HG02588 (cell line): ENCODE measurements around the gene C19orf85.
"Not testable (repeated sequence)": the region's sequence is repeated elsewhere in the genome, so short reads cannot be mapped to it uniquely, and the experiment has no call there.

Experiments used
- ATAC-seq: cut with Tn5 transposase; IDR thresholded peaks from one replicate; pipeline ENCODE4 v1.9.1; 2021; ENCODE audit warnings: mild to moderate bottlenecking, moderate library complexity; ENCODE audit not compliant: unreplicated experiment

The C19orf85 gene

GRCh38 chr19:55442372-55442961, 22.1 kb downstream of the C19orf85 start:
- ATAC-seq = no peak

GRCh38 chr19:55441692-55442321, 22.7 kb downstream of the C19orf85 start:
- no peak for ATAC-seq

DNA sequence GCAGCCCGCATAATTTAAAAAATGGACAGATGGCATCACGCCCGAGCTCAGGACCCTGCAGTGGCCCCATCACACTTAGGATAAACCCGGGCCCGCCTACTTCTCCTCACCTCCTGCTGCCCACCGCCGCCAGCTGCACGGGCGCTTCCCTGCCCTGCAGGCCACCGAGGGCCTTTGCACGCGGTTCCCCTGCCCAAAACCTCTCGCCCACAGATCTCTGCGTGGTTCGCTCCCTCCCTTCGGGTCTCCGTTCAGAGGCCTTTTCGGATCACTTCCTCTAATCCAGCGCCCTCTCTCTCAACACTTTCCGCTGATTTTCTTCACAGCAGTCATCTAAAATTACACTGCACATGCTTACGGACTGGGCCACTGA, 23.2 kb downstream of the C19orf85 start:
- no peak for ATAC-seq

DNA sequence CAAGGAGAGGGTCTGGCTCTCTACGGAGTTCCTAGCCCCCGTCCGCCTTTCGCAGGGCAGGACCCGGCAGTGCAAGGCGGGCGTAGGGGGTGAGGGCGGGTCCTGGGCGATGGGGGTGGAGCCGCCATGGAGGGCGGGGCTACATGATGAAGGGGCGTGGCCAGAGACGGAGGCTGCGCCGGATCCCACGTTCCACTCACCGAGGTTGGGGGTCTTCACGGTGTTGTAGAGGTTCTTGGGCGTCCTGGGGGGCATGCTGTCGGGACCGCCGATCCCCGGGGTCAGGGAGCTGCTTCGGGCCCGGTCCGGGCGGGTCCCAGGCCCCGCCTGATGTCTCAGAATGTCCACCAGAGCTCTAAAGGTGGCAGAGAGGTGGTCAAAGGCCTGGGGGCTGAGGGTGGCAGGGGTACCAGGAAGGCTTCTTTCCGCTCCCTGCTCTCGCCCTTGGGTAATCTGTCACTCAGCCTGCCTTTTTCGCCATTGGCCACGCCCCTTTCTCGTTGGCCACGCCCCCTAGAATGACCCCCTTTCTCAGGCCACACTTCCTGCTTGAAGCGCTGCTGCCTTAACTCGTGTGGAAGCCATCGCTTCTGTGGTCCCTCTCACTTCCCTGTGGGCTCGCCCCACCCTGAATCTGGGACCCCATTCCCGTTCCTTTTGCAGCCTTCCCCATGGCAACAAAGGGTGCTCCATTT, 24.0 kb downstream of the C19orf85 start:
- ATAC-seq = no peak

DNA sequence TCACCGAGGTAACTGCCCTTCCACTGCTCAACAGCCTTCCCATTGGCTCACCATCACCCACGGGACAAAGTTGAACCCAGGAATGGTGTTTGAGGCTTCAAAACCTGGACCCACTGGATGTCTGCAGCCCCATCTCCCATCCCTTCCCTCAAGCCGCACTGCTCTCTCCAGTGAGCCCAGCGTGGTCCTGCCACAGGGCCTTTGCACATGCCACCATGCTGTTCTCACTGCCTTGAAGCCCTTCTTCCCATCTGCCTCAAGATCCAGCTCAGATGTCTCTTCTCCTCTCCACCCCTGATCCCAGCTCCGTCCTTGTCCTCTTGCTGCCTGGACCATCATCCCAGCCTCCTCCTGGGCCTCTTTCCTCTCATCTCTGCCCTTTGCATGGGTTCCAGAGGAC, 25.5 kb downstream of the C19orf85 start:
- ATAC-seq = no peak

- no peak for ATAC-seq
These were observed 27.1 kb downstream of the C19orf85 start for GRCh38 chr19:55437410-55437809.

- ATAC-seq = no peak
These were observed 27.7 kb downstream of the C19orf85 start for GRCh38 chr19:55436847-55437246.

DNA sequence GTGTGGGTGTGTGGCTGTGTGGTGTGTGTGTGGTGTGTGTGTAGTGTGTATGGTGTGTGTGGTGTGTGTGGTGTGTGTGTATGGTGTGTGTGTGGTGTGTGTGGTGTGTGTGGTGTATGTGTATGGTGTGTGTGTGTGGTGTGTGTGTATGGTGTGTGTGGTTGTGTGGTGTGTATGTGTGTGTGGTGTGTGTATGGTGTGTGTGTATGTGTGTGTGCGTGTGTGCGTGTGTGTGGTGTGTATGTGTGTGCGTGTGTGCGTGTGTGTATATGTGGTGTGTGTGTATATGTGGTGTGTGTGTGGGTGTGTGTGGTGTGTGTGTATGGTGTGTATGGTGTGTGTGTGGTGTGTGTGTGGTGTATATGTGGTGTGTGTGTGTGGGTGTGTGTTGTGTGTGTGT, 29.5 kb downstream of the C19orf85 start:
- ATAC-seq = no peak

DNA sequence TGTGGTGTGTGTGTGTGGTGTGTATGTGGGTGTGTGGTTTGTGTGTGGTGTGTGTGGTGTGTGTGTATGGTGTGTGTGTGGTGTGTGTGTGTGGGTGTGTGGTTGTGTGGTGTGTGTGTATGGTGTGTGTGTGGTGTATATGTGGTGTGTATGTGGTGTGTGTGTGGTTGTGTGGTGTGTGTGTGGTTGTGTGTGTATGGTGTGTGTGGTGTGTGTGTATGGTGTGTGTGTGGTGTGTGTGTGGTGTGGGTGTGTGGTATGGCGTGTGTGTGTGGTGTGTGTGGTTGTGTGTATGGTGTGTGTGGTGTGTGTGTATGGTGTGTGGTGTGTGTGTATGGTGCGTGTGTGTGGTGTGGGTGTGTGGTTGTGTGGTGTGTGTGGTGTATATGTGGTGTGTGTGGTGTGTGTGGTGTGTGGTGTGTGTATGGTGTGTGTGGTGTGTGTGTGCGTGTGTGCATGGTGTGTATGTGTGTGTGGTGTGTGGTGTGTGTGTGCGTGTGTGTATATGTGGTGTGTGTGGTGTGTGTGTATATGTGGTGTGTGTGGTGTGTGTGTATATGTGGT, 30.1 kb downstream of the C19orf85 start:
- no peak for ATAC-seq

- no peak for ATAC-seq
These were observed 31.3 kb downstream of the C19orf85 start for GRCh38 chr19:55433292-55433691.

DNA sequence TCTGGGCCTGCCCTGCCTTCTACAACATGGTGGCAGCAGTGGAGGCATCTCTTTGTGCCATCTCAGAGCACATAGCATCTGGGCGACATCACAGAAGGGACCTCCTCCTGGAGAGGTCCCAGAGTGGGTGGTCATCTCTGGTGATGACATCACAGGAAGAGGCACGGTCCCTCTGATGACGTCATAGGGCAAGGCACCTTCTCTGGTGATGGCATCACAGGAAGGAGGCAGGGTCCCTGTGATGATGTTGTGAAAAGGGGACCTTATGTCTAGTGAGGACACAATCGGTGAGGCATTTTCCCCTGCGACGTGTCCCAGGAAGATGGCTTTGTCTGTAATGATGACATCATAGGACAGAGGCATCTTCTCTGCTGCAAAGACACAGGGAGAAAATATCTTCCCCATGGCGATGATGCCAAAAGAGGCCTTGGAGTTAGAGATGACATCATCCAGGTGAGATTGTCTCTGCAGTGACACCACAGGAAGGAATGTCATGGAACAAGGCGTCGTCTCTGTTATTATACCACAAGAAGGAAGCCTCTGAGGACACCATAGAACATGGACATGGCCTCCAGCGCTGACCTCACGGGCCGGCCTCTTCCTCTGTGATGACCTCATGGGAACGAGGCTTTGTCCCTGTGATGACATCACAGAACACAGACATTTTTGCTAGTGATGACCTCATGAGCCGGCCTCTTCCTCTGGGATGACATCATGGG, 32.2 kb downstream of the C19orf85 start:
- no peak for ATAC-seq

DNA sequence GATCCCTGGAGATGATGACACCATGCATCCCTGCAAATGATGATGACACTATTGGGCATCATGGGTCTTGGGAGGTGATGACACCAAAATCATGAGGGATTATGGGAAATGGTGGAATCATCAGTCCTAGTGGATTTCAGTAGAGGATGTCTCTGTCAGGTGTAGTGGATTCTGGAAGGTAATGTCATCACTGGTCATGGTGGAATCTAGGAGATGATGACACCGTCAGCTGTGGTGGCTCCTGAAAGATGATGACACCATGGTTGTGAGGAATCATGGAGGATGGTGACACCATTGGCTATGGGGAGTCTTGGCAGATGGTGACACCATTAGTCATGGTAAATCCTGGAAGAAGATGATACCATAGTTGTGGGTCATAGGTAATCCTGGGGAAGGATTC, 33.4 kb downstream of the C19orf85 start:
- ATAC-seq = no peak

- no peak for ATAC-seq
These were observed 38.5 kb downstream of the C19orf85 start for GRCh38 chr19:55426042-55426441.

DNA sequence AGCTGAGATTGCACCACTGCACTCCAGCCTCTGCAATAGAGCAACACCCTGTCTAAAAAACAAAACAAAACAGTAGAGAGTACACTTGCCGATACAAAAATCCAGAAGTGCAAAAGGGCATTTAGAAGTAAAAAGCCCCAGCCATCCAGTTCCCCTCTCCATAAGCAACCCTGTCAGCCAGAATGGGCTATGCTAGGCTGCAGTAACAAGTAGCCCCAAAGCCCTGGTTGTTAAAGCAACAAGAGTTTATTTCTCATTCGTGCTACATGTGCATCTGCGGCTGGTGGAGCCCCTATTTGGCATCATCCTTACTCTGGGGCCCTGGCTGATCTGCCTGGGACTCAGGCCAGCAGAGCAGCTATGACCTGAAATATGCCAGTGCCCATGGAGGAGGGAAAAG, 40.0 kb downstream of the C19orf85 start:
- ATAC-seq = no peak

GRCh38 chr19:55423225-55424005, 41.1 kb downstream of the C19orf85 start:
- no peak for ATAC-seq

DNA sequence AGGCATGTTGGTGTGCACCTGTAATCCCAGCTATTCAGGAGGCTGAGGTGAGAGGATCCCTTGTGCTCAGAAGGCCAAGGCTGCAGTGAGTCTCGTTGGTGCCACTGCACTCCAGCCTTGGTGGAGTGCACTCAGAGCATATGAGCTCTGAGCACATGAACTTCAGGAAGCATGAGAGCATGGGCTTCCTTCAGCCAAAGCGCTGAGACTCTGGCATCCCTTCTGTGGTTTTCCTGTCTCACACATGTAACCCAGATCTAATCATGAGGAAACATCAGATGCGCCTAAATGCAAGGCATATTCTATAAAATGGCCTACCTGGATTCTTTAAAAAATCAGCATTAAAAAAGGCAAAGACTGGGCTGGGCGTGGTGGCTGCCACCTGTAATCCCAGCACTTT, 43.3 kb downstream of the C19orf85 start:
- ATAC-seq = not testable (repeated sequence)

- no peak for ATAC-seq
These were observed 44.8 kb downstream of the C19orf85 start for GRCh38 chr19:55419624-55420236.

- ATAC-seq = no peak
These were observed 45.4 kb downstream of the C19orf85 start for GRCh38 chr19:55419103-55419502.

GRCh38 chr19:55418185-55418584, 46.4 kb downstream of the C19orf85 start:
- no peak for ATAC-seq
